Measurements from ENCODE around the gene CALM1. TPM values are rescaled to one million over a fixed set of nuclear protein-coding genes. Genes with fewer than 3 reads are reported as not detected.
A peak's percentile ranks its signal among the peaks of the same experiment; 100 is the strongest.

The CALM1 gene
- total RNA-seq, 1 experiment from 2014 or later = 373 TPM

DNA sequence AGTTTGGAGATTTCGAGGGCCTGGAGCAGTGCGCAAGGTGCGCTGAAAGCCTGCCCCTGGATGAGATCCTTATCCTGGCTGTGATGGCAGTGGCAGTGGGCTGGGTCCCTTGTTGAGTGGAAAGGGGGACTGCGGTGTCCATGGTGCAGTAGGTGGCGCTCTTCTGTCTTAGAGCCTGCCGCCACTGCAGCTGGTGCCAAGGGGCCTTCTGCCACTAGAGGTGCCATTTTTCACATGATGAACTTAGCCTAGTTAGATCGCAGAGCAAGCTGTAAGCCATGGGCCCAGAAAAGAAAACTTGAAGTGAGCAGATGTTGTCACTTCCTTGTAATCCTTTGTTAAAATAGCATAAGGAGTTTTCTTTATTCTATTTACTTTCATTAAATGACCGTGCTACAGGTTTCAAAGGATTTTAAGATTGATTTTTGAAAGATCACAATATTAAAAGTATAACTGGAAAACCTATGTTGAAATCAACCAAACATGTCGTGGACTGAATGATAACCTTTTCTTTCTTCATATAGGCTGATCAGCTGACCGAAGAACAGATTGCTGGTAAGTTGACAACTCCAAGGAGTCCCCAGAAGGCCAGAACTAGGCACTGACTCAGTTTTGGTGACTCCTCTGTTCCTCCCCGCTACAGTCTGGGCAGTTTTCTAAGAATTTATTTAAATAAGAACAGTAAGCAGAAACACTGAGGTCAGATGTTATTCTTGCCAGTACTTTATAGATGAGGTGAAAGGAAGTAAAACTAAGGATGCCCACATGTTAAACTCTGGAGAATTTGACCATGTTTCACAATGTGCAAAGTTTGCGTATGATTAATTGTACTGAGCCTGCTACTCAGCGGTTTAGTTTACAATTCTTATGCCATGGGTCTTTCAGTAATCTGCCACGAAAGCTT lies 3.0 kb downstream of the CALM1 start:
- TF ChIP-seq NR1H2 (CRISPR knock-in tag; IDR thresholded peaks at IDR 0.05) (no peak), CDX4 (CRISPR knock-in tag; IDR thresholded peaks at IDR 0.05; ENCODE audit: borderline replicate concordance) (no peak), ERG (CRISPR knock-in tag; IDR thresholded peaks at IDR 0.05) (no peak), ETV6 (CRISPR knock-in tag; IDR thresholded peaks at IDR 0.05) (0 out of 2 replicates have a peak, but pooled peaks have one; percentile 42), HMGXB4 (CRISPR knock-in tag; IDR thresholded peaks at IDR 0.05) (peak; percentile 41; the same call in 1 of the 2 replicates), CREB1 (CRISPR knock-in tag; IDR thresholded peaks at IDR 0.05) (no peak), SP1 (CRISPR knock-in tag; conservative IDR thresholded peaks at IDR 0.05) (peak; percentile 54; the same call in 1 of the 2 replicates), HMGA2 (CRISPR knock-in tag; IDR thresholded peaks at IDR 0.05) (0 out of 2 replicates have a peak, but pooled peaks have one; percentile 13), ZNF671 (CRISPR knock-in tag; IDR thresholded peaks at IDR 0.05) (no peak), GABPB1 (CRISPR knock-in tag; IDR thresholded peaks at IDR 0.05) (peak; percentile 42; the same call in 1 of the 2 replicates), ATF1 (CRISPR knock-in tag; IDR thresholded peaks at IDR 0.05) (no peak), CBFB (CRISPR knock-in tag; IDR thresholded peaks at IDR 0.05; ENCODE audit: low read depth) (no peak), CTCF (IDR thresholded peaks at IDR 0.05) (peak; percentile 94), PRRX2 (CRISPR knock-in tag; IDR thresholded peaks at IDR 0.05) (no peak)
- TF ChIP-seq, protein P1, sequence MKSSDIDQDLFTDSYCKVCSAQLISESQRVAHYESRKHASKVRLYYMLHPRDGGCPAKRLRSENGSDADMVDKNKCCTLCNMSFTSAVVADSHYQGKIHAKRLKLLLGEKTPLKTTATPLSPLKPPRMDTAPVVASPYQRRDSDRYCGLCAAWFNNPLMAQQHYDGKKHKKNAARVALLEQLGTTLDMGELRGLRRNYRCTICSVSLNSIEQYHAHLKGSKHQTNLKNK (CRISPR knock-in tag; IDR thresholded peaks at IDR 0.05) = no peak
- TF ChIP-seq, protein P2, sequence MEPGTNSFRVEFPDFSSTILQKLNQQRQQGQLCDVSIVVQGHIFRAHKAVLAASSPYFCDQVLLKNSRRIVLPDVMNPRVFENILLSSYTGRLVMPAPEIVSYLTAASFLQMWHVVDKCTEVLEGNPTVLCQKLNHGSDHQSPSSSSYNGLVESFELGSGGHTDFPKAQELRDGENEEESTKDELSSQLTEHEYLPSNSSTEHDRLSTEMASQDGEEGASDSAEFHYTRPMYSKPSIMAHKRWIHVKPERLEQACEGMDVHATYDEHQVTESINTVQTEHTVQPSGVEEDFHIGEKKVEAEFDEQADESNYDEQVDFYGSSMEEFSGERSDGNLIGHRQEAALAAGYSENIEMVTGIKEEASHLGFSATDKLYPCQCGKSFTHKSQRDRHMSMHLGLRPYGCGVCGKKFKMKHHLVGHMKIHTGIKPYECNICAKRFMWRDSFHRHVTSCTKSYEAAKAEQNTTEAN (CRISPR knock-in tag; IDR thresholded peaks at IDR 0.05) = no peak
- H3K27ac Mint-ChIP-seq = peak overlapping the region; percentile 36; the same call in 1 of the 2 replicates
- peak; percentile 85 for DNase-seq (ENCODE audit: low spot score)
- no peaks in the 10 kb centered on the region for H3K9me3 Mint-ChIP-seq
- peak; percentile 62 for ATAC-seq
- peaks cover 53% of the 10 kb centered on the region for H3K36me3 Mint-ChIP-seq
- H3K4me3 Mint-ChIP-seq = peak overlapping the region; percentile 88
- H3K27me3 Mint-ChIP-seq (ENCODE audit: low read depth) = peaks cover 4% of the 10 kb centered on the region; the same call in 1 of the 2 replicates
- CTCF ChIA-PET = interaction anchor here (0.6 to 1.8 kb wide), 45 partner anchors 9 to 358 kb away, joined by 3 to 28 read pairs (median 4); no protein-coding TSS in a partner anchor
- H3K4me1 Mint-ChIP-seq = peaks cover 26% of the 10 kb centered on the region
- POLR2A ChIA-PET = interaction anchor here (1.0 to 1.1 kb wide), 2 partner anchors 110 to 114 kb away, joined by 3 to 5 read pairs; no protein-coding TSS in a partner anchor
